NB4 (cell line): Measurements from ENCODE around the gene C10orf71.

Experiments used
- DNase-seq: peaks from one replicate; pipeline ENCODE4 v3.0.0; 2010; ENCODE audit warnings: low read depth
- H3K4me3 ChIP-seq: one replicate; pipeline ENCODE4 v1.5.1; 2011; ENCODE audit warnings: mild to moderate bottlenecking, low read depth, low read length, moderate library complexity
- MYC ChIP-seq: IDR thresholded peaks from 2 replicates; pipeline ENCODE4 v1.6.1; 2011; ENCODE audit warnings: low read depth, low read length
- POLR2A ChIP-seq: IDR thresholded peaks from 2 replicates; pipeline ENCODE4 v1.6.1; 2011; ENCODE audit warnings: mild to moderate bottlenecking; ENCODE audit not compliant: insufficient read length; ENCODE audit errors: extremely low read depth
- TF ChIP-seq, protein P1 (sequence below): IDR thresholded peaks from 2 replicates; pipeline ENCODE4 v1.6.1; 2011; ENCODE audit warnings: low read depth, low read length
- TF ChIP-seq, protein P2 (sequence below): IDR thresholded peaks from one replicate; pipeline ENCODE4 v1.5.1; 2012; ENCODE audit warnings: low read depth, low read length

Gene C10orf71

DNA sequence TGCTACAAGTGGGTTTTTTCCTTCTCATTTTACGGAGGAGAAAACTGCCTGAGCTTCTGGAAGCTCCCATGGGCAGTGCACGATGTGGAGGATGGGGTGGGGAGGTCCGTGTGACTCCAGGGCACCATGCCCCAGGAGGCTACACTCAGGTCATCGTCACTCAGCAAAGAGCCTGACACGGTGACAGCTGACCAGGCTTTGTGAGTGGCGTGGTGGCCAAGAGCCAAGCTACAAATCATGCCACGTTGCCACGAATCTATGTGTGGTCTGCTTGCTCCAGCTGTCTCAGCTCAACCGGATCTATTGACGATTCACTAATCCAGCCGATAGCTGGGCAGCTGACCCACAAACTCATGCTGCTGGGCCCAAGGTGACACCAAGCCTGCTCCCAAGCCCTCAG lies 27.6 kb upstream of the C10orf71 start:
- TF ChIP-seq, protein P1, sequence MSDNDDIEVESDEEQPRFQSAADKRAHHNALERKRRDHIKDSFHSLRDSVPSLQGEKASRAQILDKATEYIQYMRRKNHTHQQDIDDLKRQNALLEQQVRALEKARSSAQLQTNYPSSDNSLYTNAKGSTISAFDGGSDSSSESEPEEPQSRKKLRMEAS, result no peak
- TF ChIP-seq POLR2A (no peak), MYC (no peak)
- TF ChIP-seq, protein P2, sequence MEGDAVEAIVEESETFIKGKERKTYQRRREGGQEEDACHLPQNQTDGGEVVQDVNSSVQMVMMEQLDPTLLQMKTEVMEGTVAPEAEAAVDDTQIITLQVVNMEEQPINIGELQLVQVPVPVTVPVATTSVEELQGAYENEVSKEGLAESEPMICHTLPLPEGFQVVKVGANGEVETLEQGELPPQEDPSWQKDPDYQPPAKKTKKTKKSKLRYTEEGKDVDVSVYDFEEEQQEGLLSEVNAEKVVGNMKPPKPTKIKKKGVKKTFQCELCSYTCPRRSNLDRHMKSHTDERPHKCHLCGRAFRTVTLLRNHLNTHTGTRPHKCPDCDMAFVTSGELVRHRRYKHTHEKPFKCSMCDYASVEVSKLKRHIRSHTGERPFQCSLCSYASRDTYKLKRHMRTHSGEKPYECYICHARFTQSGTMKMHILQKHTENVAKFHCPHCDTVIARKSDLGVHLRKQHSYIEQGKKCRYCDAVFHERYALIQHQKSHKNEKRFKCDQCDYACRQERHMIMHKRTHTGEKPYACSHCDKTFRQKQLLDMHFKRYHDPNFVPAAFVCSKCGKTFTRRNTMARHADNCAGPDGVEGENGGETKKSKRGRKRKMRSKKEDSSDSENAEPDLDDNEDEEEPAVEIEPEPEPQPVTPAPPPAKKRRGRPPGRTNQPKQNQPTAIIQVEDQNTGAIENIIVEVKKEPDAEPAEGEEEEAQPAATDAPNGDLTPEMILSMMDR, result no peak
- no peak for DNase-seq
- no peak overlapping the region for H3K4me3 ChIP-seq

DNA sequence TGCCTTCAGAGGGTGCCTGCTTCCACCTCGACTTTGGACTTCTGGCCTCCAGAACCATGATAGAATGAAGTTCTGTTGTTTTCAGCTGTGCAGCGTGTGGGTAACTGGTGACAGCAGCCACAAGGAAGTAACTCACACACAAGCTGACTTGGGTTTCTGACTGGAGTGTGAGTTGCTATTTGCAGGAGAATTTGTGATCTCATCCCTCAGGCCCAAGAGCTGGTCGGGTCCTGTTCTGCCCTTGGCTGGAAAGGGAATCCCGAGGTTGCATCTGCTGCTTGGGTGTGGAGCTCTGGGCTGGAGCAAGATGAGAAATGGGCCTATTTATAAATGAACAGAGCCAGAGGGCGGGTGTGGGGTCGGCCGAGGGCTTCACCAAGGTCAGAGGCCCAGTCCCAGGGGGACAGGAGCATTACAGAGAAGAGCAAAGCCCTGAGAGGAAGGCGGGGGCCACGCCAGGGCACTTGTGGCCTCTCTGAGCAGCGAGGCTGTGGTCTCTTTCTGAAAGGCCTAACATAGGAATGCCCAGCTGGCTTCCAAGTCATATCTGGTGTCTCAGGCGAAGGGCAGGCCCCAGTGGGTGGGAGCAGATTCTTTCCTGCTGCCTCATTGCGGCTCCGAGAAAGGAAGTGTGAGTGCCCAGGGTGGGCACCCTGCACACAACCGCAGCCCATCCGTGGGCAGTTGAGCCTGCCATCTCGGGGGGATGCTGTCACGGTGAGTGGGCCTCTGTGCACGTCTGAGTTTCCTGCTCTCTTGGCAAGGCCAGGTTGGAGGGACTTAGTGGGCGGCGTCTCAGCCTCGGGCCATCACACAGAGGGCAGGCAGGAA lies 26.5 kb upstream of the C10orf71 start:
- H3K4me3 ChIP-seq, result no peak overlapping the region
- TF ChIP-seq, protein P1, result no peak
- TF ChIP-seq, protein P2, result no peak
- no peak for TF ChIP-seq MYC
- no peak for TF ChIP-seq POLR2A
- no peak for DNase-seq

DNA sequence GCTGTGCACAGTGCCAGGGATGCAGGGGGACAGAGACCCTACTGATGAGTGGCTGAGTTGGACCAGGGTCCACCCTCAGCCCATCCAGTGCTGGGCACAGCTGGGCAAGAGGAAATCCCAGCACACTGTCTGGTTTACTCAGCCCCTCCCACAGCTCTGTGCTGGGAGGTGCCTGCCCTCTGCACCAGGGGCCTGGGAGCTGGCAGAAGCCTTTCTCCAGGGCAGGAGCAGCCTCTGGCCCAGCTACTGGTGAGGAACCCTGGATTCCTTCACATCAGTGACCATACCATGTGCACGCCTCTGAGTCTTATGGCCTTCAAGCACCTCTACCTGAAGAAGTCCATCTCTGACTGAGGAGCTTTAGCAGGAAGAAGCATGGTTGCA lies 25.9 kb upstream of the C10orf71 start:
- no peak for DNase-seq
- TF ChIP-seq POLR2A (no peak), MYC (no peak)
- TF ChIP-seq, protein P2, result no peak
- TF ChIP-seq, protein P1, result no peak
- H3K4me3 ChIP-seq, result no peak overlapping the region

DNA sequence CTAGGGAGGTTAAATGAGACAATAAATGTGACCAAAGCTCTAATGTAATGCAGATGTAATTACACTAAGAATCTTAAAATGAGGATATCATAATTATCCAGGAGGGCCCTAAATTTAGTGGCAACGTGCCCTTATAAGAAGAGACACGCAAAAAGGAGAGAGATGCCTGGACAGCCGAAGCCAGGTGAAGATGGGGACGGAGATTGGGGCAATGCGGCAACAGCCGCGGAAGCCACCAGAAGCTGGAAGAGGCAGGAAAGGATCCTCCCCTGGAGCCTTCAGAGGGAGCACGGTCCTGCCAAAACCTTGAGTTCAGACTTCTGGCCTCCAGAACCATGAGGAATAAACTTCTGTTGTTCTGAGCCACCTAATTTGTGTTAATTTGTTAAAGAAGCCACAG lies 25.3 kb upstream of the C10orf71 start:
- TF ChIP-seq POLR2A, result no peak
- TF ChIP-seq, protein P1, result no peak
- no peak for TF ChIP-seq MYC
- TF ChIP-seq, protein P2, result no peak
- DNase-seq, result no peak

DNA sequence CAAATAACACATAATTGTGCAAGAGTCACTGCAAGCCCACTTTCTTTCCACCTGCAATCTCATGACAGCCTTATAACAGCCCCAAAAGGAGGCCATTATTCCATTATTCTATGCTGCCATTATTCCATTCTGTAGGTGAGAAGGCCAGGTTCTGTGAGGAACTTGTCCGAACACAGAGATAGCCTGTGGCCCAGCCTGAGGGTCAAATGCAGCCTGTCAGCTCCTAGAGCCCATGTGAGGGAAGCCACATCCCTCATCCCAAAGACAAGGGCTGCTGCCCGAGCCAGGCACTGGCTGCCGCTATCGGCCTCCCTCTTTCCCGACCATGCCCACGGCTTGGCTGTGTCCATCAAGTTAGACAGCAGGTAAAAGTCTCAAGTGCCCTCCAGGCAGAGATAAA lies 24.1 kb upstream of the C10orf71 start:
- no peak for DNase-seq
- H3K4me3 ChIP-seq, result no peak overlapping the region
- TF ChIP-seq, protein P2, result no peak

More for the DNA sequence above, 25.3 kb upstream of the C10orf71 start:
- no peak overlapping the region for H3K4me3 ChIP-seq

DNA sequence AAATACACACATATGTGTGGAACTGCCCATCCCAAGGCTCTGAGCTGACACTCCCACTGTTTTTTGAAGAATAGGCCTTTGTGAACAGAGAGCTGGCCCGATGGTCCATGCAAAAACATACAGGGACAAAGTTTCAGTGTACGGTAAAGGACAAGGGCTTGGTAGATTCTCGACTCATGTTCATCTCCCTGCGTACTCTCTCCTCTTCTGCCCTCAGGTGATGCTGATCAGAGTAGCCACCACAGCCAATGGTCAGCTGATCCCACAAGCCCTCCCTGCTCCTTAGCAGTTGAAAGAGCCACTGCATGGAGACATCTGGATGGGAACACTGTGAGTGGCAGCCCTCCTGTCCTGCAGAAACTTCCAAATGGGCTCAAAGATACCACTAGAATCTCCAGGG lies 23.1 kb upstream of the C10orf71 start:
- TF ChIP-seq, protein P2, result no peak
- TF ChIP-seq POLR2A, result no peak
- no peak for TF ChIP-seq MYC
- TF ChIP-seq, protein P1, result no peak
- DNase-seq, result no peak
- no peak overlapping the region for H3K4me3 ChIP-seq
